GM12878 (cell line): ENCODE results near the gene TEX10. TPM values are rescaled to one million over a fixed set of nuclear protein-coding genes. Genes with fewer than 3 reads are reported as not detected.

Experiments used
- ATAC-seq: fragments of 200-7000 bp; cut with Tn5 transposase; 3 replicates; pipeline ENCODE4 v1.9.1; 2020; ENCODE audit warnings: mild to moderate bottlenecking, moderate library complexity
- BruUV-seq: library from RNA; stranded (reverse); fragments of 400-500 nt; replicated peaks from 2 replicates; lab custom pipeline; 2021; lab: Mats Ljungman, UMichigan
- CTCF ChIA-PET: fragments of 300-600 bp; sonication (Branson Sonifier 250); formaldehyde crosslinking; extraction: SDS; loops from one replicate; lab custom pipeline; 2021; ENCODE audit warnings: inconsistent platforms; lab: Yijun Ruan, JAX
- POLR2A ChIA-PET: fragments of 350-600 bp; formaldehyde crosslinking; extraction: SDS; loops from one replicate; lab custom pipeline; 2021; ENCODE audit warnings: inconsistent platforms; lab: Charles Lee
- RAD21 ChIA-PET: fragments of 300-600 bp; sonication (Branson Sonifier 250); formaldehyde crosslinking; loops from one replicate; lab custom pipeline; 2023; ENCODE audit warnings: antibody characterized with exemption; ENCODE audit not compliant: unreplicated experiment; lab: Charles Lee
- SMC1A ChIA-PET: fragments of 300-600 bp; sonication (Branson Sonifier 250); formaldehyde crosslinking; loops from one replicate; lab custom pipeline; 2023; ENCODE audit not compliant: unreplicated experiment, uncharacterized antibody; lab: Charles Lee
- DNase-seq: peaks from one replicate; pipeline ENCODE4 v3.0.0-alpha.2; 2011; ENCODE audit warnings: low read depth, low spot score
- FAIRE-seq: peaks from 3 replicates; lab custom pipeline; 2011; peaks lifted over from hg19 to GRCh38; lab: Jason Lieb, UNC
- H2AFZ ChIP-seq: 2 replicates; pipeline ENCODE4 v1.6.0; 2011; ENCODE audit warnings: low read depth, low read length, control low read depth; ENCODE audit not compliant: control insufficient read depth
- H3K27ac ChIP-seq: 2 replicates; pipeline ENCODE4 v1.5.1; 2011; ENCODE audit warnings: control low read depth; ENCODE audit not compliant: control insufficient read depth, insufficient read depth
- H3K27me3 ChIP-seq, 2 experiments: replicated peaks in 1 of 2; 2 replicates each; pipeline versions ENCODE4 v1.6.0 to v1.6.1; 2011; ENCODE audit warnings: low read length in 1 of 2; ENCODE audit not compliant: control insufficient read depth in 2 of 2, insufficient read depth in 2 of 2
- H3K36me3 ChIP-seq, 2 experiments: 2 replicates each; pipeline ENCODE4 v1.5.1; 2011; ENCODE audit warnings: low read length in 1 of 2; ENCODE audit not compliant: control insufficient read depth in 2 of 2, insufficient read depth in 2 of 2
- H3K4me1 ChIP-seq: 2 replicates; pipeline ENCODE4 v1.6.1; 2011; ENCODE audit warnings: mild to moderate bottlenecking, low read length, moderate library complexity, mixed read lengths; ENCODE audit not compliant: control insufficient read depth, insufficient read depth
- H3K4me2 ChIP-seq: 2 replicates; pipeline ENCODE4 v1.6.0; 2011; ENCODE audit warnings: control low read depth; ENCODE audit not compliant: control insufficient read depth, insufficient read depth
- H3K4me3 ChIP-seq: fragments of 200-600 bp; sonication (generic); 2 replicates; pipeline ENCODE4 v1.5.1; 2016
- H3K79me2 ChIP-seq: 2 replicates; pipeline ENCODE4 v1.6.0; 2011; ENCODE audit warnings: low read length; ENCODE audit not compliant: control insufficient read depth, insufficient read depth
- H3K9ac ChIP-seq: 2 replicates; pipeline ENCODE4 v1.8.0; 2011; ENCODE audit warnings: low read length, control low read depth, mixed read lengths; ENCODE audit not compliant: control insufficient read depth, insufficient read depth
- H3K9me3 ChIP-seq: replicated peaks from 3 replicates; pipeline ENCODE4 v1.5.1; 2011; ENCODE audit warnings: mild to moderate bottlenecking, low read length; ENCODE audit not compliant: control insufficient read depth, insufficient read depth
- H4K20me1 ChIP-seq: 2 replicates; pipeline ENCODE4 v1.6.0; 2011; ENCODE audit not compliant: control insufficient read depth, insufficient read depth
- CBFB ChIP-seq: IDR thresholded peaks from 2 replicates; pipeline ENCODE4 v1.6.1; 2016; ENCODE audit warnings: antibody characterized with exemption, low read depth
- CBX5 ChIP-seq: sonication (generic); IDR thresholded peaks from 2 replicates; pipeline ENCODE4 v1.6.1; 2016; ENCODE audit warnings: low read depth, moderate library complexity, mild to moderate bottlenecking, inconsistent platforms
- MXI1 ChIP-seq: fragments of 150-350 bp; IDR thresholded peaks from 2 replicates; pipeline ENCODE4 v1.6.1; 2011; ENCODE audit warnings: low read depth, mild to moderate bottlenecking, inconsistent platforms, low read length, improper control_type of control experiment
- TAF1 ChIP-seq: IDR thresholded peaks from 2 replicates; pipeline ENCODE4 v1.6.1; 2011; ENCODE audit warnings: mild to moderate bottlenecking, low read depth, low read length, borderline replicate concordance
- WGBS: methylation state at CpG from one replicate; pipeline ENCODE4 v1.1.6; 2016; ENCODE audit warnings: low lambda C conversion rate; ENCODE audit not compliant: insufficient replicate concordance, insufficient coverage; ENCODE audit errors: missing lambda C conversion rate; 5-methylcytosine and 5-hydroxymethylcytosine counted together
- in situ Hi-C: fragments of 300-500 bp; cut with MboI; formaldehyde crosslinking; loops from 9 replicates; pipeline ENCODE4 v1.14.3; 2018; ENCODE audit warnings: mixed read lengths
- intact Hi-C: fragments of 100-400 bp; cut with micrococcal nuclease; formaldehyde crosslinking; loops from one replicate; pipeline ENCODE4 v1.14.2; 2022; ENCODE audit not compliant: unreplicated experiment
- polyA plus RNA-seq, 11 experiments: library from polyadenylated mRNA; depleted of rRNA in 4 of 11; unstranded in 6 of 11; stranded (reverse) in 5 of 11; fragments of >200 nt; fragmentation: Nextera tagmentation in 4 of 11; fragmentation: Illumina TruSeq in 1 of 11; extraction: Ambion mirVana in 4 of 11; extraction: Trizol in 1 of 11; gene quantifications; 1 replicate in 1 of 11; 2 replicates in 10 of 11; pipeline versions ENCODE4 v1.2.1 to v1.2.3, GENCODE V29; 2011 to 2016; ENCODE audit warnings: inconsistent platforms in 2 of 11, missing spikeins in 2 of 11, low read depth in 1 of 11
- total RNA-seq, 4 experiments: library from RNA; depleted of rRNA in 3 of 4; stranded (reverse); fragments of >200 nt in 3 of 4; fragmentation: Illumina TruSeq in 1 of 4; extraction: Trizol in 1 of 4; gene quantifications; 2 replicates each; pipeline versions ENCODE4 v1.2.1 to v1.2.3, GENCODE V29; 2013 to 2021

Gene TEX10
- total and polyA plus RNA-seq, 10 of the 15 experiments (the other 5 are each of a cell fraction or from before 2014, with no cell fraction given), result 17.4 to 46.6 (median 36.2) TPM

DNA sequence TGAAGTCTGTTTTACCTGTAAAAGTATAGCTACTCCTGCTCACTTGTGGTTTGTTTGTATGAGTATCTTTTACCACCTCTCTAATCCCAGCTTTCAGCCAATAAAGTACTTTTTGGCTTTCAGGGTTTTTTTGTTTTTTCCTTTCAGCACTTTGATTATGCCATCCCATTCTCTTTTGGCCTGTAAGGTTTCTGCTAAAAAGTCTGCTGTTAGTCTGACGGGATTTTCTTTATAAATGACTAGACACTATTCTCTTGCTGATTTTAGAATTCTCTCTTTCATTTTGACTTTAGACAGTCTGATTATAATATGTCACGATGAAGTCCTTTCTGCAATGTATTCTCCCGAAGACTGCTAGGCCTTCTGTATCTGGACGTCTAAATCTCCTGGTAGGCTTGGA, 37.2 kb downstream of the TEX10 start:
- BruUV-seq, result no TSS peak
- 91% methylated on average over 4 of the region's 4 CpGs for WGBS
- RAD21 ChIA-PET, result interaction anchor here (2.0 kb wide), 1 partner anchor 122 kb away, joined by 4 read pairs; no protein-coding TSS in a partner anchor
- Histone ChIP-seq H4K20me1 (no peaks in the 10 kb centered on the region), H3K4me2 (no peak overlapping the region), H3K27me3 (no peaks in the 10 kb centered on the region), H3K4me1 (no peaks in the 10 kb centered on the region), H3K79me2 (no peaks in the 10 kb centered on the region), H3K27ac (no peak overlapping the region), H3K9me3 (peaks cover 7% of the 10 kb centered on the region), H2AFZ (no peak overlapping the region), H3K4me3 (no peak overlapping the region), H3K9ac (no peak overlapping the region), H3K36me3 (peaks cover 0 to 16% of the 10 kb centered on the region in 2 experiments; a peak in 3 of 4 replicates)
- ATAC-seq, result no peak
- CTCF ChIA-PET, result interaction anchor here (0.7 to 2.6 kb wide), 3 partner anchors 10 to 1152 kb away, joined by 4 to 22 read pairs (median 4); no protein-coding TSS in a partner anchor
- in situ Hi-C loops, result loop anchor here (10.0 kb wide), 1 partner anchor 1151 kb away; no protein-coding TSS in a partner anchor
- no peak for TF ChIP-seq CBFB
- 0 out of 2 replicates have a peak, but pooled peaks have one; percentile 72 for TF ChIP-seq CBX5
- intact Hi-C loops, result no loop called here
- no peak for DNase-seq
- no peak for FAIRE-seq
- POLR2A ChIA-PET, result no interaction called here
- SMC1A ChIA-PET, result interaction anchor here (1.6 kb wide), 1 partner anchor 98 kb away, joined by 3 read pairs; no protein-coding TSS in a partner anchor

DNA sequence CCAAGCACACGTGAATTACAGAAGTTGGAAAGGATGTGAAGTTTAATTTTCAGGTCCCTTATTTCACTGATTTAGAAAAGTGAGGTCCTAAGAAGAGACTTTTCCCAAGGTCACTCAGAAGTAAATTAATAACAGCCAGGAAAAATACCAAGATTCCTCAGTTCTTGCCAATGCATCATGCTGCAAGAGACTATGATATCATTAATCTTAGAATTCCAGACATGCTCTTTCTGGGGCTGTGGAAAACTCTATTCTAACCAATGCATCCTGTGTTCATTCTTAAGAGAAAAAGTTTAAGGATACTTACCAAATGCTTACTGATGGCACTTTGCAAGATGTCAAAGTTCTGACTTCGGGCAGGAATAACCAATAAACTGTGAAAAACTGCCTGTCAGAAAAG, 42.8 kb downstream of the TEX10 start:
- ChIA-PET RAD21 (no interaction called here), CTCF (no interaction called here), POLR2A (no interaction called here), SMC1A (no interaction called here)
- H3K36me3 ChIP-seq, result peaks cover 2 to 20% of the 10 kb centered on the region in 2 experiments; a peak in 3 of 4 replicates
- ATAC-seq (no peak), DNase-seq (no peak), FAIRE-seq (no peak)
- 96% methylated on average over 2 of the region's 2 CpGs for WGBS
- no TSS peak for BruUV-seq
- no peaks in the 10 kb centered on the region; the same call in 1 of the 2 replicates for H3K79me2 ChIP-seq
- no peak overlapping the region for H2AFZ ChIP-seq
- peaks cover 2% of the 10 kb centered on the region; the same call in 1 of the 3 replicates for H3K9me3 ChIP-seq
- H3K4me1 ChIP-seq, result no peaks in the 10 kb centered on the region
- no peak overlapping the region for H3K4me3 ChIP-seq
- no peak overlapping the region for H3K9ac ChIP-seq
- TF ChIP-seq TAF1 (no peak), MXI1 (no peak)
- H3K27ac ChIP-seq, result no peak overlapping the region
- no peaks in the 10 kb centered on the region for H3K27me3 ChIP-seq
- no peak overlapping the region for H3K4me2 ChIP-seq
- intact Hi-C loops, result no loop called here
- H4K20me1 ChIP-seq, result no peaks in the 10 kb centered on the region
- in situ Hi-C loops, result loop anchor here (10.0 kb wide), 1 partner anchor 1145 kb away; no protein-coding TSS in a partner anchor
